ENCODE data around the gene CNTN1. TPM values are rescaled to one million over a fixed set of nuclear protein-coding genes. Genes with fewer than 3 reads are reported as not detected.
"Not testable (repeated sequence)": the region's sequence is repeated elsewhere in the genome, so short reads cannot be mapped to it uniquely, and the experiment has no call there.

The CNTN1 gene
- total RNA-seq, 1 donor from 2014 or later = 0.60 TPM

DNA sequence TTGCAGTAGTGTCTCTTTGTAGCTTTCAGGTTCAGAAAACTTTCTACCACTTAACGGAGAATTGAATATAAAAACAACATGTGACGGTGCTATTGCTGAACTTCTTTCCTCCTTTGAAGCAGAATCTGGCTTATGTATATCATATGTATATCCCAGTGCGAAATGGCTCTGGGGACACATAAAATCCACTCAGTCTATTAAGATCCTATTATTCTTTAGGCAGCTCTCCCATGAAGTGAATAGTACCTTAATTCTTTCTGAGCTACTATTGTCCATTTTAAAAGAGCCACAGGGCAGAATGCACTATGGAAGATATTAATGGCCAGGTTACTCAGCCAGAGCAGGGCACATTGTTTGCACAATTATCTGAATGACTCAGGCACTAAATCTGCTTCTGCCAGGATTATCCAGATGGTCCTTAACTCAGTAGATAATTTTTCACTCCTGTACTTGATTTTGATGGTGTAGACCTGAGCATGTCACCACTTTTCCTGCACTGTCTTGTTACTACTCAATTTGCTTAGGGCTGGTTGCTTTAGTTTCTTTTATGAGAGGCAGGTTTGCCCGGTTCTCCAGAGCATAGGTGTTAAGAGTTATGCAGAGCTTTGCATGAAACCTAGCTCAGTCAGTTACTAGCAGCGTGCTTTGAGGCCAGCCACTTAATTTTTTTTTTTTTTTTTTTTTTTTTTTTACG lies 5.5 kb downstream of the CNTN1 start:
- DNase-seq (ENCODE audit: low spot score) (no peak), ATAC-seq (no peak)

DNA sequence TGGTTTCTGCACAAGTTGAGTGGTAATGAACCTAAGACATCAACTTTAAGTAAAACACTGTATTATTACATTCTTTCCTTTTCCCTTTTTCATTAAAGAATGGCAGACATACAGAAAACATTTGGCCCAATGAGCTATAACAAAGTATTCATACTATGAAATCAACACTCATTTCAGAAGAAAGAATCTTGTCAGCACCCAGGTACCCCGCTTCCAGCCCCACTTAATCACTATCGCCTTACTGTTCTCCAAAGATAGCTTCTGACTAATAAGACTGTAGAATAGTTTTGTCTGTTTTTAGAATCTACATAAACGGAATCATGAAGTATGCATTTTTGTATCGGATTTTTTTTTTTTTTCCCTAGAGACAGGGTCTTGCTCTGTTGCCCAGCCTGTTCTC lies 9.5 kb downstream of the CNTN1 start:
- no peak for ATAC-seq

DNA sequence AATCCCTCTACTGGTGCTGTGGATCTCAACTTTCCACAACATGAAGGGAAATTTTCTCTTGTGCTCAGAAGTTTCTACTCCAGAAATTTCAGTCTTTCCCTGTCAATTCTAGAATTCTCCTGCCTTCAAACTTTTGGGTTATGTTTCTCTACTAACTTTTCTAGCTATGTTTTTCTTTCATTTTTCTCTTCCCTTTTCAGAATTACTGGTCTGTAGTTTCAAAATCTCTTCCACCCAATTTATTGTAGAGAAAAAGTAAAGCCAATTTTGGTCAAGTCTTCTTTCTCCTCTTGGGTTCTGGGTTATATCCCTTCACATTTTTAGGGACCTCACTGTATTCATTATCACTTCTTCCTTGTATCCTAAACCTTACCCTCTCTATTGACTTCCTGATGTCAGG lies 18.9 kb downstream of the CNTN1 start:
- ATAC-seq (no peak), DNase-seq (ENCODE audit: low spot score) (no peak)

More for the DNA sequence above, 9.5 kb downstream of the CNTN1 start:
- DNase-seq (ENCODE audit: low spot score) = no peak

DNA sequence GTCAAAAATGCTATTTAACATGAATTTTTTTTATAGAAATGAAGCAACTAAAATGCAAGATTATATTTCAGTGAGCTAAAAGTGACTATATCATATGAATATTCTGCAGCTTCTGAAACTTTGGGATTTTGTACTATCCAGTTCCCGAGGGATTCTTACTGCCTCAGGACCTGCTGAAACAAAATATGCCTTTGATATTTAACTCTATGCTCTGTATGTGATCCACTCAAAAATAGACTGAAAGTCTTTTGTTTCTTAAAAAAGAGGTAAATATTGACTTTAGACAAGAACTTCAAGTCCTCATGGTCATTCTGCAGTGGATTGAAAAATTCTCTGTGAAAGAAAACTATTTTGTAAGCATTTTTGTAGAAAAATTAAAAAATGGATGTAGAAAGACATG lies 22.4 kb downstream of the CNTN1 start:
- DNase-seq (ENCODE audit: low spot score) (no peak), ATAC-seq (no peak)

DNA sequence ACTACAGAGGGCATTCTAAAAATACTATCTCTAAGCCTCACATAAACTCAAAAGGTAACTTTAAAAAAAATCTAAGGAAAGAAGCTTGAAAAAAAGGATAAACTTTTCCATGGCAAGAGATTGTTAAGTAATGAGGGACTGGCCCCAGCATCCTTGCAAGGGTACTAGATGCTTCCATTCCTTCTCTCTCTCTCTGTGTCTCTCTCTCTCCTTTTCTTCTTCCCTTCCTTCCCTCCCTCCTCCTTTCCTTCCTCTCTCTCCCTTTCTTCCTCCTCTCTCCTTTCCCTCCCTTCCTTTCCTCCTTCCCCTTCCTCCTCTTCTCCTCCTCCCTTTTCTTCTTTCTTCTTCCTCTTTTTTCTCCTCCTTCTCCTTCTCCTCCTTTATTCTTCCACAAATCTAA lies 23.8 kb downstream of the CNTN1 start:
- DNase-seq (ENCODE audit: low spot score) (no peak), ATAC-seq (no peak)

DNA sequence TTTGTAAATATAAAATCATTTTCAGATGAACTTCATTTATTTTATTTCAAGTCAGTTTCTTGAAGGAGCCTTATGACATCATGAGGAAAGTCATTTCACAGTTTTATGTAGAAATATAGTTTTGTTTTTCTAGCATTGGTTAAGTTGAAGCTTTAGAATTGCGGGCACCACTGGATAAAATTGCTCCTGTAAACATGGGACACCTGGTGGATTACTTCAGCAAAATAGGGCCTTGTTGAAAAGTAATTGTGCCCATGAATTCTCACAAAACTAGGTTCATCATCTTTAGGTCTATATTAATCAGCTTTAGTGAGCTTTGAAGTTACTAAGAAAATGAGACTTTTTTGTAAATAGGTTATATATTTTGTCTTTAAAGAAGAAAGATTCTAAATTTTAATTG lies 25.3 kb downstream of the CNTN1 start:
- no peak for DNase-seq (ENCODE audit: low spot score)
- no peak for ATAC-seq

DNA sequence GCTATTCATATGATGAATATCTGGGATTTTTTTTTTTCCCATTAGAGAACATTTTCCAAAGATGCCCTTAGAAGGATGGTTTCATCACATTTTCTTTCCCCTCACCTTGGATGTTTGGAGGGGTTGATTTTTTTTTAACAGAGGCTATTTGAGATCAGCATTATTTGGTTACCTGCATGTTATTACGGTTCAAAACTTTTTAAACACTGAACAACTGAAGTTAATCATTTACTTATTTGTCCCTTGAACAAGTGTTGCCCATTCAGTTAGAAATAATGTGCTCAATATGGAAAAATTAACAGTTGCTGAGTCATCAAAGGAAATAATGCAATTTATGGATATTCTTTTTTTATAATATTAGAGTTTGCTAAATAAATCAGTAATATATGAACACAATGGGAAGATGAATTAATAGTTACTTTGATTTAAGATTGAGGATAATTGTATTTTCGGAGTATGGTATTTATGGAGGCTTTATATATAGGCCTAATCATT lies 26.7 kb downstream of the CNTN1 start:
- DNase-seq (ENCODE audit: low spot score) (no peak), ATAC-seq (no peak)

DNA sequence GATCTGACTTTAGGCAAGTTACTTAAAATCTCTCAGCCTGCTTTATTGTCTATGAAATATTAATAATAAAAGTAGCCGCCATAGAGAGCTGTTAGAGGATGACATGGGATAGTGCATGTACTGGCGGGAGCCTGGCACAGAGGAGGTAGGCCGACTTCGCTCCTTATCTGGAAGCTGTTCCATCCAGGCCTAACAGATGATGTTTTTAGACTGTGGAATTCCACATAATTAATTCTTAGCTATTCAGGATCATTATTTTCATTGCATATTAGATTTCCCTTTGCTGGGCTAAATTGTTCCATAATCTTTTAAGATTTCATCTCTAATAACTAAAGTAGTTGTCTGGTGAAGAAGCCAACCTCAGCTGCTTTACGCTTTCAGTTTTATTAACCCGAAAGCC lies 30.8 kb downstream of the CNTN1 start:
- ATAC-seq (no peak), DNase-seq (ENCODE audit: low spot score) (no peak)

DNA sequence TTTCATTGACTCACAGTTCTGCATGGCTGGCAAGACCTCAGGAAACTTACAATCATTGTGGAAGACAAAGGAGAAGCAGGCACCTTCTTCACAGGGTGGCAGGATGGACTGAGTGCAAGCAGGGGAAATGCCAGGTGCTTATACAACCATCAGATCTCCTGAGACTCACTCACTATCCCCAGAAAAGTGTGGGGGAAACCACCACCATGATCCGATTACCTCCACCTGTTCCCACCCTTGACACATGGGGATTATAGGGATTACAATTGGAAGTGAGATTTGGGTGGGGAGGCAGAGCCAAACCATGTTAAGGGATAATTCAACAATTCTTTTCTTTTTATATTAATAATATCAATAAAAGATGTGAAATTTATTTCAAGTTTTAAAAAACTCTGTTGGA lies 34.1 kb downstream of the CNTN1 start:
- no peak for DNase-seq (ENCODE audit: low spot score)
- ATAC-seq = no peak

DNA sequence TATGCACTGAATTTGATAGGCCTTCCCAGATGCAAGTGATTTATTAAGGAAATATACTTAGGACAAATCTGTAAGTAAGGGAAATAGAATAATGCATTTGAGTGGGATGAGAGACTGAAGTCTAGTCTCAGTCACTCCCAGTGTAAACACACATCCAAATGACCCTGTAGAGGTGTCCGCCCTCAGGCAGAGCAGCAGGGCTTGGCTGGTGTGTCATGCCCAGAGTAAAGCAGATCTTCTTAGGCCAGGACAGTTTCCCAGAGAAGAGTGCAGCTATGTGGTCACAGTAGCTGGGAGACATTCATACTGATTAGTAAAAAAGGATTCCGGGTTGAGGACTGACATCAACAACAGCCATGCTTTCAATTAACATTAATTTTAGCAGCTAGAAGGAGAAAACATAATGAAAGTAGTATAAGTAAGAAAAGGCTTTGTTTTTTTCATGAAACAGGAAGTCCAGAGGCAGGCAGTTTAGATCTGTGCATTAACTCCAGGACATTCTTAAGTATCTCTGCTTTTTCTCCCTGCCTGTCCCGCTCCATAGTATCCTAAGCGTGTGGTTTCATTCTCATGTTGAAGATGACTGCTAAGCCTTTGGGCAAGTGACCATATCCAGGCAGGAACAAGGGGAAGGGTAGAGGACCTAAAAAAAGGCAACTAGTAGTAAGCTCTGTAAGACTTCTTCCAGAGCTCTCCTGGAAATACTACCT lies 35.7 kb downstream of the CNTN1 start:
- DNase-seq (ENCODE audit: low spot score) (no peak), ATAC-seq (no peak)

DNA sequence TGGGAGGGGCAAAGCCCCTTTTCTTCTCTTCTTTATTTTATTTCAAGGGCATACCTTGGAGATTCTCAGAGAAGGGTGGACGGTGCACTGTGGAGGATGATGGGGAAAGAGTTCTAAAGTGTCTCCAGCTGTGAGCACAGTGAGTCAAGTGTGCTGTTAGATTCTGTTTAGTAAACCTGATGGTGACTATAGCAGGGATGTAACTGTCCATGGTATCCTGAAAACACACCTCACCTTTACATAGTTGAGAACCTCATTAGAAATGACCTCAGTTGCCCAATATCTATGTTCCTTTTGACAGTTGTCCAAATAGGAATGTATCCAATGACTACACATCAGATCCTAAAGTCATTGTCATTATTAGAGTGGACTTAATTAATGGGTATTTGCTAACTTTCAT lies 38.0 kb downstream of the CNTN1 start:
- DNase-seq (ENCODE audit: low spot score) (no peak), ATAC-seq (no peak)

DNA sequence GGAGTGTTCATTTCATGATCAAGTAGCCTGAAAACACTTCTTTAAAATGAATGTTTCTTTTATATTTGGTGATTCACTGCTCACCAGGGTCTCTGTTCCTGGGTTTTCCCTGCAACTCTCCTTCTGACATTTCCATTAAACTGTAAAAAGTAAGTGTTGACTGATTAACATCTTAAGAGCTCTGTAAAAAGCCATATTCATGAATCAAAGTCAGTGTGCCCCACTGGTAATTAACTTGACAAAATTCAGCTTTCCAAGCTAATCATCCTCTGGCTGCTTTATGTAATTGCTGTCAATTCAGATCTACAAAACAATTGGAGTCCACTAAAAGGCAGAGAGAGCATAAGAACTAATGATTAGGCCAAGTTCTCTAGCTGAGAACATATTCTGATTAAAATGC lies 41.6 kb downstream of the CNTN1 start:
- DNase-seq (ENCODE audit: low spot score) (no peak), ATAC-seq (no peak)

DNA sequence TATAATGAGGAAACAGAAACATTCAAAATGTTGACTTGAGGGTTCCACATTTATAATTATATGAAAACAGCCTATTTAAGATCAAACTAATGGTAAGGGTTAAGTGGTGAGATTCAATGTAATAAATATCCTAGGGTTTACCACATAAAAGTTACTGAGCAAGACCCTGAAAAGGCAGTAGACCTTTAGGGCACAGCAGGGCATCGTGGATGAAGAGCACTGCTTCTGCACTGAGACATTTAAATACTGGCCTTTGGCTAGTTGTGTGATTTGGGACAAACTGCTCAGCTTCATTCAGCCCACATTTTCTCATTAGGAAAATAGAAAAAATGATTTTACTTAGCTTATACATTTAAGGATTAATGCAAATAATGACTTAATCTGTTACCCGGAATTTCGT lies 42.0 kb downstream of the CNTN1 start:
- no peak for ATAC-seq

DNA sequence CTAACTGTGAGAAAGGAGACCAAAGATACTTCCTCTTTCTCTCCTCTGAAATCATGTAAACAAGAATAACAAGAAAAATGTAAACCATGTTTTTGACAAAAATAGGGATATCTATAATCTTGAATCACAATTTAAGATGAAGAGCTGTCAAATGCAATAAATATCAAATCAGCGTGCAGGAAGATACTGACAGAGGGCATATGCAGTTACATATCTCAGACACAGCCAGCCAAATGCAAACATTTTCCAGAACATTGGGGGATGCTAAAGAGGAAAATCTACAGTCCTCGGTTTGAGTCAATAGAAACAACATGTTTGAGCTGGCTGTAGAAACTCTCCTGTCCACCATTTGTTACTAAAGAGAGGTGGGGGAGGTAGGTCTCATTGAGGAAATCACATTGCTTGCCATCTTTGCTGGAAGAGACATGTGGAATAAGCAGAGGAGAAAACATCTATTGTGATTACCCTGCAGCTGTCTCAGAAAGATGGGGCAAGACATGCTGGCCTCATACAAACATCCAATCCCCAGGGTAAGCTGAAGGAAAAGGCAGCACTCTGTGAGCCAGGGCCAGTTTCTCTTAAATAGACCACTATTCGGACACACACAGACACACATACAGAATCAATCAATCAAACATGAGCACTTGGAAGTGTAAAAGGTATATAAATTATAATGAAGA lies 43.5 kb downstream of the CNTN1 start:
- ATAC-seq = no peak

More for the DNA sequence above, 42.0 kb downstream of the CNTN1 start:
- DNase-seq (ENCODE audit: low spot score) = no peak

DNA sequence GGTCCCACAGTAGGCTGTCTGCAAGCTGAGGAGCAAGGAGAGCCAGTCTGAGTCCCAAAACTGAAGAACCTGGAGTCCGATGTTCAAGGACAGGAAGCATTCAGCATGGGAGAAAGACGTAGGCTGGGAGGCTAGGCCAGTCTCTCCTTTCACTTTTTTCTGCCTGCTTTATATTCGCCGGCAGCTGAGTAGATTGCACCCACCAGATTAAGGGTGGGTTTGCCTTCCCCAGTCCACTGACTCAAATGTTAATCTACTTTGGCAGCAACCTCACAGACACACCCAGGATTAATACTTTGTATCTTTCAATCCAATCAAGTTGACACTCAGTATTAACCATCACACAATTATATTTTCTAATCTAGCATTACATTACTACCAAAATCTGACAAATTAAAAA lies 45.2 kb downstream of the CNTN1 start:
- not testable (repeated sequence) for ATAC-seq; DNase-seq (ENCODE audit: low spot score)

More for the DNA sequence above, 43.5 kb downstream of the CNTN1 start:
- DNase-seq (ENCODE audit: low spot score) = no peak

DNA sequence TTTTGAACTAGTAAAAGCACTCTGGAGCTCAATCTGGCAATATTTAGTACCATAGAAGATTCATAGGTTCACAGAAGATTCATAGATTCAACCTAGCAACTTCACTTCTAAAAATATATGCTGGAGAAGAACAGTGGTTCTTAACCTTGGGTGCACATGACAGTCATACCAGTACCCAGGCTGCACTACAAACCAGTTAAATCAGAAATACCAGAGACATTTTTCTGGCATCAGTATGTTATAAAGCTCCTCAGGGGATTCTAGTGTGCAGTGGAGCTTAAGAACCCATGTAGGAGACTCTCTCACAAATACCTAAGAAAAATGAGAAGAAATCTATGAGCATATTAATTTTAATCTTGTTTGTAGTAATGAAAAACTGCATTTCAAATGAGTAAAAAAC lies 46.6 kb downstream of the CNTN1 start:
- ATAC-seq = no peak
- DNase-seq (ENCODE audit: low spot score) = no peak

DNA sequence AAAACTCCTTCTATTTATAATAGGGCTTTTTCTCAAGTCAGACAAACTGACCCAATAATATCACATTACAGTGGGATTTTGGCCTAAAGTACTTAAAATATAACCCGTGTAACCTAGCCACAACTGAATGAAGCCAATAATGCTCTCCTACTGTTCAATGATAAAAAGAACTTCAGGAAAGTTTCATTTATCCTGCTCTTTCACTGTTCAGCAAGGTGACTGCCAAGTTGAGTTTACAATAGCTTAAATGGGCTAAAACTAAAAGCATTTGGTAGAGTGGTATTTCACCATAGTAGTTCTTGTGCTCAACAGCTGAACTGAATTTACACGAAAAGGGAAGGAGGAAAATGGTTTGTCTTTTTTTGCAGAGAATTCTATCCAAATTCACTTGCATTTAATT lies 49.8 kb downstream of the CNTN1 start:
- no peak for DNase-seq (ENCODE audit: low spot score)
- ATAC-seq = no peak

DNA sequence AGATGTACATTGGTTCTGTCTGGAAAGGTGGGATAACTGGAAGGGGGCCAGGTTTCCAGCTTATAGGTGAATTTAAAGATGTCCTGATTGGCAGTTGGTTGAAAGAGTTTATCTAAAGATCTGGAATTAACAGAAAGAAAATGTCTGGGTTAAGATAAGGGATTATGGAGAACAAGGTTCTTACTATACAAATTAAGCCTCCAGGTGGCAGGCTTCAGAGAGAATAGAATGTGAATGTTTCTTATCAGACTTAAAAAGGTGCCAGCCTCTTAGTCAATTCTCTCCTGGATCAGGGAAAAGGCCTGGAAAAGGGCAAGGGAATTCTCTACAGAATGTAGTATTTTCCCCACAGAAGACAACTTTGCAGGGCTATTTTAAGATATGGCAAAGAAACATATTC lies 53.1 kb downstream of the CNTN1 start:
- DNase-seq (ENCODE audit: low spot score) = no peak
- ATAC-seq = no peak

DNA sequence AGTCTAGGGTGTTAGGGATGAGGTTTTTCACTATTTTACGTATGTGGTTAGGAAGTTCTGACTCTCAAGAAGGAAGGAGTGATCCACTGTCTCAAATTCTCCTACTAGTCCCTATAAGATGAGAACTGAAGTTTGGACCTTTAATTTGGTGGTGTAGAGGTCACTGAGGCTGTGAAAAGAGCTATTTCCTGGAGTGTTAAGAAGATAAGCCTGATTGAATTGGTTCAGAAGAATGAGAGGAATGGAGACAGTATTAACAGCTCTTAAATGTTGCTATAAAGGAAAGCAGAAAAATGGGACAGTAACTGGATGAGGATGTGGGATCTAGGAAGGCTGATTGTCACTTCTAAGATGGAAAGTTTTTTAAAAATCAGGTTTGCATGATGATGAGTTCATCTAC lies 57.6 kb downstream of the CNTN1 start:
- DNase-seq (ENCODE audit: low spot score) (no peak), ATAC-seq (no peak)

DNA sequence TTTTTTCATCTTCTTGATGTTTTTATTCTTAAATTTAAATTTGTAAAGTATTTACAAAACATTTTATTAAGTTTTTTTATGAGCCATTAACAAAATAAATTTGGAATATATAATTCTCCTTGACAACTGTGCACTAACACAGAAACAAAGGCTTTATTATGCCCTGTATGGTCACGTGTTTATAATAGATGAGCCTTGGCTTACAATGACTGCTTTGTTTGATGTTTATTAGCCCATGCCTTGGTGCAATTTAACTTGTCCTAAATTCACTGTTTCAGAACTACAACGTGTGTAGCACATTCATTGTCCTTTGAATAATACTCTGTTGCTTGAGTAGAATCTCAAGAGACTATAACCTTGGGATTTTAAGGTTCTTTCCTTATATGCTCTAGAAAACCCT lies 59.8 kb downstream of the CNTN1 start:
- no peak for DNase-seq (ENCODE audit: low spot score)
- no peak for ATAC-seq

DNA sequence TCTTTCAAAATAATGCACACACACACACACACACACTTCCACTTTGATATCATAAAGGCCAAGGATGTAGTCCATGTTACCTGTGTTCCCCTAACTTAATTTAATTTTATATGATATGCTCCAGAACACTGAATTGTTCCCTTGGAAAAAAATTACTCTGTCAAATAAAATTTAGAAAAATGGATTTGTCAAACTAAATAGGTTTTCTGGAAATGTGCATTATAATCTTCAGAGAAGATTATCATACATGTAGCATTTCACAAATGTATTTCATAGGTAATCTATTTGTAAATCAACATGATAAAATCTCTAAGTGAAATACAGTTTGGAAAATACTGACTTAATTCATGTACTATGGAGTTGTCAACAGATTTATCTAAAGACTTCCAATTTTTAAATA lies 68.6 kb downstream of the CNTN1 start:
- ATAC-seq (no peak), DNase-seq (ENCODE audit: low spot score) (no peak)

DNA sequence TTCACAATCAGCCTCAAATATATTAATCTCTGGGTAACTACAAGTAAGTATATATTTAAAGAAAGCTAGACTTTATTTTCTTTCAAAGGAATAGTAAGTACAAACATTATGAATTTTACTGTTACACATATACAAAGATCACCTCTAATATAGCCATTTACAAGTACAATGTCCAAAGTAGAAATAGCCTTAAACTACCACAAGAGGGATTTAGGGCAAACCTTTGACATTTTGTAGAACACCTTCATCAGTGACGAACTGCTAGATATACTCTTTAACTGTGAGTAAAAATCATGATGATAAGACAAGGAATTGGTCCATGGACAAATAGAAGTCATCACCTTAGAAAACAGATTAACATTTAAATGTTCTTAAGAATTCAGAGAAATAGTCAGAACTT lies 69.8 kb downstream of the CNTN1 start:
- no peak for DNase-seq (ENCODE audit: low spot score)
- ATAC-seq = no peak
